GM18868 (cell line): ENCODE measurements around the gene EGFL8.

Experiments
- ATAC-seq: cut with Tn5 transposase; IDR thresholded peaks from one replicate; pipeline ENCODE4 v1.9.1; 2021; ENCODE audit warnings: mild to moderate bottlenecking, moderate library complexity; ENCODE audit not compliant: unreplicated experiment

The EGFL8 gene

GRCh38 chr6:32167154-32167760, 2.9 kb downstream of the EGFL8 start:
- no peak for ATAC-seq

GRCh38 chr6:32167761-32168262, 3.4 kb downstream of the EGFL8 start:
- ATAC-seq: no peak

GRCh38 chr6:32168350-32168749, 4.0 kb downstream of the EGFL8 start:
- no peak for ATAC-seq

GRCh38 chr6:32168807-32169591, 4.6 kb downstream of the EGFL8 start:
- ATAC-seq: no peak

GRCh38 chr6:32170294-32170693, 5.9 kb downstream of the EGFL8 start:
- no peak for ATAC-seq

GRCh38 chr6:32171234-32171633, 6.8 kb downstream of the EGFL8 start:
- ATAC-seq: no peak

GRCh38 chr6:32173051-32173727, 8.8 kb downstream of the EGFL8 start:
- ATAC-seq: no peak

GRCh38 chr6:32174416-32174815, 10.0 kb downstream of the EGFL8 start:
- no peak for ATAC-seq

- ATAC-seq: no peak
Measured at GRCh38 chr6:32175322-32175710, 10.9 kb downstream of the EGFL8 start.

- peak; percentile 48 for ATAC-seq
Measured at GRCh38 chr6:32175711-32176475, 11.5 kb downstream of the EGFL8 start, which contains the start of gene AGPAT1. Gene AGPAT1, minus strand, starts transcription at chr6:32176084. Its CDS starts 4,588 bp downstream, at chr6:32171496.

GRCh38 chr6:32176476-32177182, 12.2 kb downstream of the EGFL8 start:
- no peak for ATAC-seq

GRCh38 chr6:32177183-32177787, 12.9 kb downstream of the EGFL8 start:
- ATAC-seq: no peak

- peak; percentile 77 for ATAC-seq
Measured at GRCh38 chr6:32177788-32178546, 13.6 kb downstream of the EGFL8 start, which contains the start of gene RNF5. Gene RNF5, plus strand, starts transcription at chr6:32178405. Its CDS starts 107 bp downstream, at chr6:32178512.

- ATAC-seq: no peak
Measured at GRCh38 chr6:32178547-32179440, 14.4 kb downstream of the EGFL8 start.

GRCh38 chr6:32179766-32180405, 15.5 kb downstream of the EGFL8 start:
- no peak for ATAC-seq

GRCh38 chr6:32181148-32181702, 16.8 kb downstream of the EGFL8 start:
- no peak for ATAC-seq

GRCh38 chr6:32181915-32182529, 17.6 kb downstream of the EGFL8 start:
- no peak for ATAC-seq
